Breast epithelium (tissue), 3 donors: Measurements from ENCODE around the gene GRM4.

ENCODE experiments used
- POLR2A ChIP-seq: fragments of 450-650 bp; IDR thresholded peaks from one replicate; pipeline ENCODE4 v1.6.1; 2016; ENCODE audit warnings: antibody characterized with exemption, mild to moderate bottlenecking, moderate library complexity
- POLR2AphosphoS5 ChIP-seq, 3 donors: sonication (generic); formaldehyde crosslinking; IDR thresholded peaks; one replicate each; pipeline ENCODE4 v1.6.1; 2017; ENCODE audit warnings: antibody characterized with exemption in 3 of 3
- TF ChIP-seq, protein P1 (sequence below), 3 donors: fragments of 450-650 bp; IDR thresholded peaks; one replicate each; pipeline ENCODE4 v1.5.1; 2016 to 2017; ENCODE audit warnings: antibody characterized with exemption in 3 of 3, mild to moderate bottlenecking in 3 of 3, moderate library complexity in 3 of 3

DNA sequence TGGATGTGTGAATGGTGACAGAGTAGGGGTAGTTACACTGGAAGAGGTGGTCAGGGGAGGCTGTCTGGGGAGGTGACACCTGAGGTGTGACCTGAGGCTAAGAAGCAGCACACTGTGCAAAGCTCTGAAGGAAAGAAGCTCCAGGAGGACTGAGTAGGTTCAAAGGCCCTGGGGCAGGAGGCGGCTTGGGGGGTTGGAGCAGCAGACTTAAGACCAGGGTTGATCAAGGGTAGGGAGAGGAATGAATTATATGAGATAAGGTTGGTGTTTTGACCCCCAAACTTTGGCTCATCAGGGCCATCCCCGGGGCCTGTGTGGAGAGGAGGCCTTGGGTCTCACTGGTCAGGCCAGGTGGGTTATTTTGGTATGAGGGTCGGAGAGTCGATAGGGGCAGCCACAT is 166.1 kb downstream of the GRM4 start:
- no peak for TF ChIP-seq POLR2AphosphoS5 (IDR thresholded peaks at IDR 0.05)
- TF ChIP-seq, protein P1, sequence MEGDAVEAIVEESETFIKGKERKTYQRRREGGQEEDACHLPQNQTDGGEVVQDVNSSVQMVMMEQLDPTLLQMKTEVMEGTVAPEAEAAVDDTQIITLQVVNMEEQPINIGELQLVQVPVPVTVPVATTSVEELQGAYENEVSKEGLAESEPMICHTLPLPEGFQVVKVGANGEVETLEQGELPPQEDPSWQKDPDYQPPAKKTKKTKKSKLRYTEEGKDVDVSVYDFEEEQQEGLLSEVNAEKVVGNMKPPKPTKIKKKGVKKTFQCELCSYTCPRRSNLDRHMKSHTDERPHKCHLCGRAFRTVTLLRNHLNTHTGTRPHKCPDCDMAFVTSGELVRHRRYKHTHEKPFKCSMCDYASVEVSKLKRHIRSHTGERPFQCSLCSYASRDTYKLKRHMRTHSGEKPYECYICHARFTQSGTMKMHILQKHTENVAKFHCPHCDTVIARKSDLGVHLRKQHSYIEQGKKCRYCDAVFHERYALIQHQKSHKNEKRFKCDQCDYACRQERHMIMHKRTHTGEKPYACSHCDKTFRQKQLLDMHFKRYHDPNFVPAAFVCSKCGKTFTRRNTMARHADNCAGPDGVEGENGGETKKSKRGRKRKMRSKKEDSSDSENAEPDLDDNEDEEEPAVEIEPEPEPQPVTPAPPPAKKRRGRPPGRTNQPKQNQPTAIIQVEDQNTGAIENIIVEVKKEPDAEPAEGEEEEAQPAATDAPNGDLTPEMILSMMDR (IDR thresholded peaks at IDR 0.05), result no peak
- TF ChIP-seq POLR2A, result no peak
